AG09319 (cell line): ENCODE measurements around the gene ITGA11.

Experiments used
- DNase-seq: peaks from one replicate; pipeline ENCODE4 v3.0.0-alpha.2; 2010; ENCODE audit warnings: low read depth; ENCODE audit errors: extremely low read depth
- TF ChIP-seq, protein P1 (sequence below): IDR thresholded peaks from 2 replicates; pipeline ENCODE4 v1.5.1; 2011; ENCODE audit warnings: low read depth, mild to moderate bottlenecking, inconsistent platforms, low read length, moderate library complexity

ITGA11 gene

DNA sequence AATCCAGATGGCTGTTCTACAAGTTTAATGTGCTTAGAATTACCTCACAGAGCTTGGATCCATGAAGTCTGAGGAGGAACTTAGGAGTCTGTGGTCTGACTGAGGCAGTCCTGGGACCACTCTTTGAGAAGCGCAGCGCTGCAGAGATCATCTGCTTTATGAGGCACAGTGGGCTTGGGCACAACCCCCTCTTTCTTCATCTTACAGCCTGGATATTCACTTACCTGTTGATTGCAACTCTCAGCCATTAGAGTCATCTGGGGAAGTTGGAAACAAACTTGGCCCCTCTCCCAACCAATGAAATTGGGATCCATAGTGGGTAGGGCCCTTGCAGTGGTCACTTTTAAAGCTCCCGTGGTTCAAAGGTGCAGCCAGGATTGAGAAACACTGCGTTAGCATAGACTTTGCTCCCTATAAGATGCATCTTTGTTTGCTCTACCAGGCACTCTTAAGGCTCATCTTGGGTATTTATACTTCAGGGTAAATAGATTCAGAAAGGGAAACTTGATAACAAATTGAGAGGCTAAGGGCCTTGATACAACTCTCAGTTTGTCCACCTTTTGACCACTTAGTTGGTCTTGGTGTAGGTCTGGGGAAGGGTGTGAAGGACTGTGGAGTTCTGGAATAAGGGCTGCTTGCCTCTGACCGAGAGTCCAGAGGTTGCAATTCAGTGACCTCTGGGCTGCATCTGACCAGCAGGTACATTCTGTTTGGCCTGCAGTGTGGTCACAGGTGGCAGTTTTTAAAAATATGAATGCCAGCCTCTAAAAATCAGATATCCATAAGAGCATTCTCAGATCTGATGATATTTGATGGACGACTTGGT is 131.6 kb downstream of the ITGA11 start:
- TF ChIP-seq, protein P1, sequence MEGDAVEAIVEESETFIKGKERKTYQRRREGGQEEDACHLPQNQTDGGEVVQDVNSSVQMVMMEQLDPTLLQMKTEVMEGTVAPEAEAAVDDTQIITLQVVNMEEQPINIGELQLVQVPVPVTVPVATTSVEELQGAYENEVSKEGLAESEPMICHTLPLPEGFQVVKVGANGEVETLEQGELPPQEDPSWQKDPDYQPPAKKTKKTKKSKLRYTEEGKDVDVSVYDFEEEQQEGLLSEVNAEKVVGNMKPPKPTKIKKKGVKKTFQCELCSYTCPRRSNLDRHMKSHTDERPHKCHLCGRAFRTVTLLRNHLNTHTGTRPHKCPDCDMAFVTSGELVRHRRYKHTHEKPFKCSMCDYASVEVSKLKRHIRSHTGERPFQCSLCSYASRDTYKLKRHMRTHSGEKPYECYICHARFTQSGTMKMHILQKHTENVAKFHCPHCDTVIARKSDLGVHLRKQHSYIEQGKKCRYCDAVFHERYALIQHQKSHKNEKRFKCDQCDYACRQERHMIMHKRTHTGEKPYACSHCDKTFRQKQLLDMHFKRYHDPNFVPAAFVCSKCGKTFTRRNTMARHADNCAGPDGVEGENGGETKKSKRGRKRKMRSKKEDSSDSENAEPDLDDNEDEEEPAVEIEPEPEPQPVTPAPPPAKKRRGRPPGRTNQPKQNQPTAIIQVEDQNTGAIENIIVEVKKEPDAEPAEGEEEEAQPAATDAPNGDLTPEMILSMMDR: no peak

GRCh38 chr15:68299436-68299835 is 132.5 kb downstream of the ITGA11 start:
- no peak for DNase-seq
- TF ChIP-seq, protein P1: no peak

More for the DNA sequence above, 131.6 kb downstream of the ITGA11 start:
- DNase-seq: no peak

- TF ChIP-seq, protein P1: no peak
- no peak for DNase-seq
Measured at GRCh38 chr15:68298882-68299381, 133.0 kb downstream of the ITGA11 start.

GRCh38 chr15:68298336-68298735 is 133.6 kb downstream of the ITGA11 start:
- DNase-seq: no peak
- TF ChIP-seq, protein P1: no peak

GRCh38 chr15:68295014-68295805 is 136.8 kb downstream of the ITGA11 start:
- no peak for DNase-seq
- TF ChIP-seq, protein P1: no peak

DNA sequence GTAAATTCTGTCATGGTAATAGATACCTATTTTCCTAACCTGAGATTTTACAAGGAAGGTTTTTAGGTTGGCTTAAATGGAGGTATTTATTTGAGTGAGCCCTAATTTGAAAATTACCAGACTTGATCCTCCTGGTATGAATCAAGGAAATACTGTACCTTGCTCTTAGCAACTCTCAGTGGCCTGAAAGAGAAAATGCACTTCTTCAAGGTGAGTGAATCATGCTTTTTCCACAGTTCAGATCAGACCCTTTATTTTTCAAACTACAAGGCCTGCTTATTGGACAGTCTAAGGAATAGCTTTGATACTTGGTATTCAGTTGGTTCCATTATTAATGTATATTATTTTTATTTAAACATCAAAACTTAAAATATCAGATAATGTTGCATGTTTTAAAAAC is 139.0 kb downstream of the ITGA11 start:
- no peak for DNase-seq
- TF ChIP-seq, protein P1: no peak
